Spleen (tissue), 7 donors: ENCODE measurements around the gene PRKCB.

Source experiments
- CTCF ChIP-seq, 11 experiments: fragments of 200-600 bp in 7 of 11; fragments of 450-650 bp in 4 of 11; sonication (generic) in 4 of 11; IDR thresholded peaks in 8 of 11; conservative IDR thresholded peaks in 3 of 11; 1 replicate in 7 of 11; 2 replicates in 4 of 11; pipeline versions ENCODE4 v1.4.0 to v1.8.0; 2016 to 2021; ENCODE audit warnings: antibody characterized with exemption in 11 of 11, inconsistent platforms in 4 of 11, mild to moderate bottlenecking in 1 of 11
- POLR2A ChIP-seq, 3 donors: fragments of 450-650 bp; IDR thresholded peaks; one replicate each; pipeline ENCODE4 v1.5.1; 2017; ENCODE audit warnings: antibody characterized with exemption in 3 of 3, mild to moderate bottlenecking in 1 of 3
- POLR2AphosphoS5 ChIP-seq, 3 donors: sonication (generic); formaldehyde crosslinking; IDR thresholded peaks; one replicate each; pipeline ENCODE4 v1.5.1; 2017; ENCODE audit warnings: antibody characterized with exemption in 3 of 3
- donor health status: DM: no; HTN: no; CAD: no; lungs with moderate emphysema.
- donor health status: DM: no; HTN: no; CAD: no.
- donor health status: DM: no; HTN: no; CAD: no.

GRCh38 chr16:23950291-23950894, 114.6 kb downstream of the PRKCB start:
- no peak for TF ChIP-seq CTCF (IDR thresholded peaks at IDR 0.05 in 8 of 11, conservative IDR thresholded peaks at IDR 0.05 in 3 of 11)
- no peak for TF ChIP-seq POLR2AphosphoS5 (IDR thresholded peaks at IDR 0.05)
- no peak for TF ChIP-seq POLR2A (IDR thresholded peaks at IDR 0.05)
